PC-9 (cell line): ENCODE measurements around the gene ARF3. TPM values are rescaled to one million over a fixed set of nuclear protein-coding genes. Genes with fewer than 3 reads are reported as not detected.
A peak's percentile ranks its signal among the peaks of the same experiment; 100 is the strongest.

Experiments used
- BruUV-seq: library from RNA; stranded (reverse); fragments of 400-500 nt; replicated peaks from 2 replicates; lab custom pipeline; 2021; lab: Mats Ljungman, UMichigan
- CTCF ChIA-PET: fragments of 300-600 bp; sonication (Branson Sonifier 250); formaldehyde crosslinking; loops from one replicate; lab custom pipeline; 2022; ENCODE audit warnings: antibody characterized with exemption; lab: Charles Lee
- POLR2A ChIA-PET: fragments of 300-600 bp; sonication (Branson Sonifier 250); formaldehyde crosslinking; loops from one replicate; lab custom pipeline; 2022; ENCODE audit warnings: antibody characterized with exemption; ENCODE audit not compliant: unreplicated experiment; lab: Charles Lee
- DNase-seq, 2 experiments: peaks; one replicate each; pipeline versions ENCODE4 v3.0.0 to v3.0.0-alpha.2; 2015 to 2022; ENCODE audit warnings: mixed read lengths in 1 of 2
- H2AFZ ChIP-seq: fragments of 200-600 bp; sonication (generic); 2 replicates; pipeline ENCODE4 v1.8.1; 2017; ENCODE audit warnings: antibody characterized with exemption
- H3F3A ChIP-seq: fragments of 200-600 bp; sonication (generic); 2 replicates; pipeline ENCODE4 v1.8.1; 2017; ENCODE audit warnings: antibody characterized with exemption, mild to moderate bottlenecking, low read depth; ENCODE audit not compliant: insufficient read depth
- H3K27ac ChIP-seq: fragments of 200-600 bp; sonication (generic); 2 replicates; pipeline ENCODE4 v1.6.1; 2016; ENCODE audit warnings: mixed run types
- H3K27me3 ChIP-seq: fragments of 200-600 bp; sonication (generic); 2 replicates; pipeline ENCODE4 v1.6.1; 2016; ENCODE audit warnings: low read depth, mixed run types; ENCODE audit not compliant: insufficient read depth
- H3K36me3 ChIP-seq: fragments of 200-600 bp; sonication (generic); 2 replicates; pipeline ENCODE4 v1.6.1; 2016; ENCODE audit warnings: low read depth, mixed run types
- H3K4me1 ChIP-seq: fragments of 200-600 bp; sonication (generic); replicated peaks from 2 replicates; pipeline ENCODE4 v1.6.1; 2016; ENCODE audit warnings: mixed run types; ENCODE audit not compliant: insufficient read depth
- H3K4me2 ChIP-seq: fragments of 200-600 bp; sonication (generic); 2 replicates; pipeline ENCODE4 v1.6.1; 2017; ENCODE audit warnings: mixed run types
- H3K4me3 ChIP-seq: fragments of 200-600 bp; sonication (generic); 2 replicates; pipeline ENCODE4 v1.6.1; 2016; ENCODE audit warnings: mixed run types
- H3K79me2 ChIP-seq: fragments of 200-600 bp; sonication (generic); 2 replicates; pipeline ENCODE4 v1.6.1; 2017; ENCODE audit warnings: low read depth, mixed run types
- H3K9me2 ChIP-seq: fragments of 200-600 bp; sonication (generic); 2 replicates; pipeline ENCODE4 v1.8.1; 2017; ENCODE audit warnings: mild to moderate bottlenecking; ENCODE audit not compliant: insufficient read depth
- H3K9me3 ChIP-seq: fragments of 200-600 bp; sonication (generic); 2 replicates; pipeline ENCODE4 v1.8.1; 2016; ENCODE audit warnings: low read depth; ENCODE audit not compliant: insufficient read depth
- H4K20me1 ChIP-seq: fragments of 200-600 bp; sonication (generic); 2 replicates; pipeline ENCODE4 v1.8.1; 2017; ENCODE audit not compliant: insufficient read depth
- CTCF ChIP-seq: fragments of 200-600 bp; sonication (generic); conservative IDR thresholded peaks from 2 replicates; pipeline ENCODE4 v1.6.1; 2017; ENCODE audit warnings: mixed run types, antibody characterized with exemption, mild to moderate bottlenecking, moderate library complexity
- EZH2 ChIP-seq: fragments of 200-600 bp; sonication (generic); IDR thresholded peaks from 2 replicates; pipeline ENCODE4 v1.8.0; 2017; ENCODE audit warnings: antibody characterized with exemption, low read depth
- intact Hi-C: fragments of 100-400 bp; cut with micrococcal nuclease; formaldehyde crosslinking; loops from one replicate; pipeline ENCODE4 v1.10.0; 2022; ENCODE audit not compliant: unreplicated experiment
- total RNA-seq: library from RNA; stranded (reverse); gene quantifications from 2 replicates; pipeline ENCODE4 v1.2.3, GENCODE V29; 2021

The ARF3 gene
- total RNA-seq, 1 experiment from 2014 or later: 205 TPM

GRCh38 chr12:48972952-48973483 lies 15.7 kb upstream of the ARF3 start:
- Histone ChIP-seq H3F3A (no peaks in the 10 kb centered on the region), H3K4me2 (no peak overlapping the region), H3K79me2 (no peaks in the 10 kb centered on the region), H3K4me3 (no peak overlapping the region), H3K9me2 (no peaks in the 10 kb centered on the region), H3K36me3 (no peaks in the 10 kb centered on the region), H3K27me3 (peaks cover 17% of the 10 kb centered on the region; the same call in 1 of the 2 replicates), H2AFZ (no peak overlapping the region), H3K27ac (no peak overlapping the region), H3K4me1 (peaks cover 8% of the 10 kb centered on the region; the same call in 1 of the 2 replicates), H3K9me3 (no peaks in the 10 kb centered on the region), H4K20me1 (no peaks in the 10 kb centered on the region; the same call in 1 of the 2 replicates)
- no TSS peak for BruUV-seq
- ChIA-PET POLR2A (no interaction called here), CTCF (interaction anchor here (0.6 to 0.7 kb wide), 2 partner anchors 24 to 1024 kb away, joined by 3 to 4 read pairs; no protein-coding TSS in a partner anchor)
- no peak for DNase-seq
- TF ChIP-seq EZH2 (no peak), CTCF (no peak)
- intact Hi-C loops: no loop called here

DNA sequence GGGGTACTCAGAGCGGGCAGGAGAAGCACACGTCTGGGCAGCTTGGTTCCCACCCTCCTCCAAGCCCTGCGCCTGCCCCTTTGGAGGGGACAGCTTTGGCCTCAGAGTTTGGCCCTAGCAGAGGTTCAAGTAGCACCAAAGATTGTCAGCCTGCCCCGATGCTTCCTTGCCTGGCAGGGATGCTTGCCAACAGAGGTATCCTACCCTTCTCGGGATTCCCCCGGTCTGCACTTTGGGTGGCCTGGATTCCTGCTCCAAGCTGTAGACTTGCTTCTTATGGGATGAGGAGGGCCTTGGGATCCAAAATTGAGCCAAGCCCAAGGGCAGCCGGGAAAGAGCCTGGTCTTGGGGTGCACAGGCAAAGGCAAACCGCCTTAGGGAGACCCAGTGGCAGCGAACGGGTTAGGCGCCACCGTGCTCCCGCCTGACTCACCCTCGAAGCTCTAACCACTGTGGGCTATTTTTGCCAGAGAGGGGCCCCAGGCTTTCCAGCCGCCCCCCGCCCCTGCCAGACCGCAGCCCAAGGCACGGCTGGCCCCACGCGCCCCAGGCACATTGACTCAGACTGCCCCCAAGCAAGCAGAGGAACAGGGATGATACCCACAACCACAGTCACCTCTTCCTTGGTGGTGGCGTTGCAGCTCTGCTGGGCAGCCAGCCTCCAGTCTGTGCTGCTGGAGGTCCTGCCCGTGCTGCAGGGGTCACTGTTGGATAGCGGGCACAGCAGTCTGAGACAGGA lies 15.1 kb upstream of the ARF3 start:
- Histone ChIP-seq H3K4me2 (peak overlapping the region; percentile 93; the same call in 1 of the 2 replicates), H4K20me1 (no peaks in the 10 kb centered on the region; the same call in 1 of the 2 replicates), H3K9me2 (no peaks in the 10 kb centered on the region), H3K79me2 (no peaks in the 10 kb centered on the region), H3K4me3 (no peak overlapping the region), H3F3A (no peaks in the 10 kb centered on the region), H2AFZ (no peak overlapping the region), H3K27ac (no peak overlapping the region), H3K27me3 (peaks cover 17% of the 10 kb centered on the region; the same call in 1 of the 2 replicates), H3K36me3 (no peaks in the 10 kb centered on the region), H3K4me1 (peaks cover 8% of the 10 kb centered on the region; the same call in 1 of the 2 replicates), H3K9me3 (no peaks in the 10 kb centered on the region)
- TF ChIP-seq EZH2 (no peak), CTCF (no peak)
- intact Hi-C loops: no loop called here
- no TSS peak for BruUV-seq
- CTCF ChIA-PET: no interaction called here
- POLR2A ChIA-PET: interaction anchor here (0.6 kb wide), 1 partner anchor 19 kb away, joined by 9 read pairs; no protein-coding TSS in a partner anchor
- peak in 1 of 2 experiments; percentile 38 for DNase-seq

DNA sequence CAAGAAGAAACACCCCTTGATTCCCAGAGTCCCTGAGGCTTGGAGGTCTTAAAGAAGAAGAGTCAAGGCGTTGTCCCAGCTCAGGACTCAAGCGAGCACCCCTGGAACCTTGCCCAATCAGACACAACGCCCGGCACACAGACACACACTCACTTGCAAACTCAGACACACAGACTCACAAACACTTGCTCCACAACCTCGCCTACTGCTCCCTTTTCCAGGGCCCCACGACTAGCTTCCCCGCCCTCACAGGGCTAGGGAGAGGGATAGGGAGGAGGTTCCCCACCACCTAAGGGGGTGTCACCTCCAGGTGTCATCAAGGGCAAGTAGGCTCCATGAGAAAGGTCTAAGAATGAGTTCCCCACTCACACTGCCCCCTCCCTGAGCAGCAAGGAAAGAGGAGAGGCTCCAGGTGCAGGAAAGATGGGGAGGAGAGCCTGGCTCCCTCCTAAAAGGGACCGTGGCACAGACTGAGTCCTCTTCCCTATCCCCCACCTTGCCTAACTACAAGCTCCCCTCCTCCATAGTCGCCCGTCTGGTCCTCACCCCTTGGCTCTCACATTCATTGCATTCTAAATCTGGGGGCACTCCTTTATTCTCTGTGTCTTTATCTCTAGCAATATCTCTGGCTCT lies 13.5 kb upstream of the ARF3 start:
- Histone ChIP-seq H3K4me1 (peaks cover 8% of the 10 kb centered on the region; the same call in 1 of the 2 replicates), H2AFZ (peak overlapping the region; percentile 93), H3K4me3 (peak overlapping the region; percentile 60), H3K27ac (no peak overlapping the region), H3K36me3 (no peaks in the 10 kb centered on the region), H3K9me3 (no peaks in the 10 kb centered on the region), H3F3A (no peaks in the 10 kb centered on the region), H3K79me2 (no peaks in the 10 kb centered on the region), H4K20me1 (no peaks in the 10 kb centered on the region), H3K9me2 (no peaks in the 10 kb centered on the region), H3K4me2 (peak overlapping the region; percentile 93), H3K27me3 (peaks cover 17% of the 10 kb centered on the region; the same call in 1 of the 2 replicates)
- TF ChIP-seq CTCF: no peak
- no peak for TF ChIP-seq EZH2
- DNase-seq: no peak
- POLR2A ChIA-PET: no interaction called here
- CTCF ChIA-PET: interaction anchor here (0.6 kb wide), 1 partner anchor 30 kb away, joined by 3 read pairs; no protein-coding TSS in a partner anchor
- BruUV-seq: no TSS peak
- intact Hi-C loops: no loop called here
